ENCODE results near the gene ALK. TPM values are rescaled to one million over a fixed set of nuclear protein-coding genes. Genes with fewer than 3 reads are reported as not detected.

ALK gene
- total and polyA plus RNA-seq, 3 experiments from 2014 or later = not detected

GRCh38 chr2:29225814-29226213 is 695.6 kb downstream of the ALK start:
- H3K4me1 ChIP-seq (ENCODE audit: insufficient read depth, low read length) = no peaks in the 10 kb centered on the region
- CTCF ChIA-PET = no interaction called here
- H3K9me3 ChIP-seq (ENCODE audit: low read length) = no peaks in the 10 kb centered on the region
- Mint-ChIP-seq H3K9me3 (peaks cover 0 to 2% (median 0%) of the 10 kb centered on the region in 5 donors), H3K27me3 (peaks cover 21 to 42% of the 10 kb centered on the region in 2 donors), H3K36me3 (no peaks in the 10 kb centered on the region), H3K27ac (no peak overlapping the region), H3K4me1 (no peaks in the 10 kb centered on the region), H3K4me3 (no peak overlapping the region)
- POLR2A ChIA-PET = no interaction called here
- no peaks in the 10 kb centered on the region for H3K27me3 ChIP-seq (ENCODE audit: insufficient read depth, low read length, poor library complexity, severe bottlenecking)
- H3K4me3 ChIP-seq (ENCODE audit: low read length) = no peak overlapping the region
- DNase-seq = no peak
- no peak overlapping the region for H3K27ac ChIP-seq (ENCODE audit: low read depth, low read length)
- H3K36me3 ChIP-seq (ENCODE audit: insufficient read depth, low read length) = no peaks in the 10 kb centered on the region

DNA sequence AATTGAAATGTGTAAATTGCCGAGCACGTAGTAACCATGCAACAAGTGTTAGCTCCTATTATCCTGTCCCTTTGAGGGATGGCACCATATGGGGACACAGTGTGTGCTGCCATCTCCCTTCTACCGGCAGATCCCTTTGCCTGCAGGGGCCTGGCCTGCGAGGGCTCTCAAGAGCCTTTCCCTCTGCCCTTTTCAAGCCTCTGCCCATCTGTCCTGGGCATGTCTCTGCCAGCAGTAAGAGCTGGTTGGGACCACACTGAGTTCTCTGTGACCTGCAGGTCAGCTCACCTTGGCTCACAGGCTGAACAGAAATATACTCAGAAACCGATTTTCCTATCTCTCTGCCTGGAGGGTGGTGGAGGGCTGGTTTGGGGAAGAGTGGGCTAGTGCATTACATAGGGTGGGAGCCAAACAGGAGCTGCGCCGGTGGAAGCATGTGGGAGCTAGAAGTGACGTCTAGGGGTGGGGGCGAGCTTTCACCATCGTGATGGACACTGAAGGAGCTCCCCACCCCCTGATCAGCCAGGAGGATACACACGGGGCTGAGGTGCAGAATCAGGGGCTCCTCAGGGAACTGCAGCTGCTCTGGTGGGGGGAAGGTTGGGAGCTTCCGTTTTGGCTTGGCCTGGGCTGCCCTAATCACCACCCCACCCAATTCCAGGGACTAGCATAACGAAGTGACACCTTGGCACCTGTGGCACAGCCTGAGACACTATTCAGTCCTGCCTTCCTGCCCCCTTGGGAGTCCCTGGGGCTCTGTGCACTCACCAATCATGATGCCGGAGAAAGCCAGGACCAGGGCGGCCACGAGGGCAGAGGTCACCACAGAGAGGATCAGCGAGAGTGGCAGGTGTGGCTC is 696.5 kb downstream of the ALK start:
- Histone ChIP-seq H3K27ac (ENCODE audit: low read depth, low read length) (no peak overlapping the region), H3K4me3 (ENCODE audit: low read length) (no peak overlapping the region), H3K9me3 (ENCODE audit: low read length) (no peaks in the 10 kb centered on the region), H3K4me1 (ENCODE audit: insufficient read depth, low read length) (no peaks in the 10 kb centered on the region), H3K27me3 (ENCODE audit: insufficient read depth, low read length, poor library complexity, severe bottlenecking) (no peaks in the 10 kb centered on the region), H3K36me3 (ENCODE audit: insufficient read depth, low read length) (no peaks in the 10 kb centered on the region)
- no peak overlapping the region for H3K27ac Mint-ChIP-seq
- no peaks in the 10 kb centered on the region for H3K4me1 Mint-ChIP-seq
- ChIA-PET CTCF (no interaction called here), POLR2A (no interaction called here)
- H3K9me3 Mint-ChIP-seq = peaks cover 0 to 2% (median 0%) of the 10 kb centered on the region in 5 donors
- H3K27me3 Mint-ChIP-seq = peaks cover 18 to 37% of the 10 kb centered on the region in 2 donors
- H3K36me3 Mint-ChIP-seq = no peaks in the 10 kb centered on the region
- no peak overlapping the region for H3K4me3 Mint-ChIP-seq
- no peak for DNase-seq

DNA sequence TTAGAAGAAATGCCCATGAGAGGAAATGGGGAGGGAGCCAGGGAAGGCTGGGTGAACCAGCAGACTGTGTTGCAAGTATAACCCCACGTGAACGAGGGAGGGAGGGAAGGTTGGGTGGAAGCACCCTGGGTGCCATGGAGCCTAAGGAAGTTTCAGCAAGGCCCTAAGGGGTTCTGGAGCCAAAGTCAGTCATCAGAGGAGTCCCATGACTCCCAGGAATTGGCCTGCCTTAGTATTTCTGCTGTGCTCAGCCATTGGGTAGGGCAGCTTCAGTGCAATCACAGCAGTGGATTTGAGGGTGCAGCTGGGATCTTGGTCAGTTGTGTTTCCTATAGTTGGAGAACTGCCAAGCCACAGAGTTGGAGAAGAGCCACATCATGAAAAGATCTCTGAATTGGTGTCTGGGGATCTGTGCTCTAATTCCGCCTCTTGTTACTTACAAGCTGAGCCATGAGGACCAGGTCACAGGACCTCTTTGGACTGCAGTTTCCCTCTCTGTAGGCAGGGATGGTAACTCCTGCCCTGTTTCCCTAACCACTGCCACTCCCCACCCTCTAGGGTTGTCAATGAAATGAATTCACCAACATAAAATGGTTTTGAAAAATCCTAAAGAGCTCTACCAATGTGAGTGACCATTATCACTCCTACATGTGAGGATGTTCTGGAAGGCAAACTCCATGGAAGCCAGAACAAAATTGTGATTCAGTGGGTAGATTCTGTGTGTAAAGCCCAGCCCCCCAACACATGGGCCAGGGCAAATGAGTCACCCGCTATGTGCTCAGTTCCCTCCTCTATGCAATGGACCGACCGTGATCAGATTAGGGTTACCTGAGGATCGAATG is 697.3 kb downstream of the ALK start:
- no peak for DNase-seq

GRCh38 chr2:29223257-29223656 is 698.1 kb downstream of the ALK start:
- ChIA-PET POLR2A (no interaction called here), CTCF (no interaction called here)
- H3K4me3 Mint-ChIP-seq = no peak overlapping the region

More for the DNA sequence above, 697.3 kb downstream of the ALK start:
- Histone ChIP-seq H3K27ac (ENCODE audit: low read depth, low read length) (no peak overlapping the region), H3K4me1 (ENCODE audit: insufficient read depth, low read length) (no peaks in the 10 kb centered on the region), H3K9me3 (ENCODE audit: low read length) (no peaks in the 10 kb centered on the region), H3K4me3 (ENCODE audit: low read length) (no peak overlapping the region), H3K36me3 (ENCODE audit: insufficient read depth, low read length) (no peaks in the 10 kb centered on the region), H3K27me3 (ENCODE audit: insufficient read depth, low read length, poor library complexity, severe bottlenecking) (no peaks in the 10 kb centered on the region)
- peaks cover 0 to 2% (median 0%) of the 10 kb centered on the region in 5 donors for H3K9me3 Mint-ChIP-seq
- no peak overlapping the region for H3K4me3 Mint-ChIP-seq
- H3K36me3 Mint-ChIP-seq = no peaks in the 10 kb centered on the region
- CTCF ChIA-PET = no interaction called here
- POLR2A ChIA-PET = no interaction called here
- H3K27me3 Mint-ChIP-seq = peaks cover 16 to 33% of the 10 kb centered on the region in 2 donors
- no peak overlapping the region for H3K27ac Mint-ChIP-seq
- no peaks in the 10 kb centered on the region for H3K4me1 Mint-ChIP-seq

GRCh38 chr2:29222381-29223179 is 698.8 kb downstream of the ALK start:
- H3K36me3 ChIP-seq (ENCODE audit: insufficient read depth, low read length) = no peaks in the 10 kb centered on the region
- CTCF ChIA-PET = no interaction called here

More at GRCh38 chr2:29223257-29223656, 698.1 kb downstream of the ALK start:
- Histone ChIP-seq H3K4me1 (ENCODE audit: insufficient read depth, low read length) (no peaks in the 10 kb centered on the region), H3K4me3 (ENCODE audit: low read length) (no peak overlapping the region), H3K36me3 (ENCODE audit: insufficient read depth, low read length) (no peaks in the 10 kb centered on the region), H3K27me3 (ENCODE audit: insufficient read depth, low read length, poor library complexity, severe bottlenecking) (no peaks in the 10 kb centered on the region), H3K27ac (ENCODE audit: low read depth, low read length) (no peak overlapping the region), H3K9me3 (ENCODE audit: low read length) (no peaks in the 10 kb centered on the region)
- no peak for DNase-seq
- no peaks in the 10 kb centered on the region for H3K4me1 Mint-ChIP-seq
- H3K9me3 Mint-ChIP-seq = peaks cover 0 to 2% (median 0%) of the 10 kb centered on the region in 5 donors
- H3K36me3 Mint-ChIP-seq = no peaks in the 10 kb centered on the region
- H3K27ac Mint-ChIP-seq = no peak overlapping the region
- H3K27me3 Mint-ChIP-seq = peaks cover 12 to 29% of the 10 kb centered on the region in 2 donors

GRCh38 chr2:29220506-29221270 is 700.7 kb downstream of the ALK start:
- H3K4me3 ChIP-seq (ENCODE audit: low read length) = no peak overlapping the region
- H3K4me1 ChIP-seq (ENCODE audit: insufficient read depth, low read length) = no peaks in the 10 kb centered on the region
- H3K4me1 Mint-ChIP-seq = no peaks in the 10 kb centered on the region
- H3K36me3 ChIP-seq (ENCODE audit: insufficient read depth, low read length) = no peaks in the 10 kb centered on the region
- H3K9me3 Mint-ChIP-seq = peaks cover 0 to 2% (median 0%) of the 10 kb centered on the region in 5 donors
- peak overlapping the region in 1 of 7 donors; percentile 19 for H3K4me3 Mint-ChIP-seq
- peak overlapping the region in 1 of 8 donors; percentile 12 for H3K27ac Mint-ChIP-seq
- peaks cover 4 to 7% of the 10 kb centered on the region in 2 donors for H3K27me3 Mint-ChIP-seq
- H3K27me3 ChIP-seq (ENCODE audit: insufficient read depth, low read length, poor library complexity, severe bottlenecking) = no peaks in the 10 kb centered on the region
- no peaks in the 10 kb centered on the region for H3K9me3 ChIP-seq (ENCODE audit: low read length)
- CTCF ChIA-PET = no interaction called here
- no peak overlapping the region for H3K27ac ChIP-seq (ENCODE audit: low read depth, low read length)
- no peaks in the 10 kb centered on the region for H3K36me3 Mint-ChIP-seq
- POLR2A ChIA-PET = no interaction called here
- no peak for DNase-seq

More at GRCh38 chr2:29222381-29223179, 698.8 kb downstream of the ALK start:
- Mint-ChIP-seq H3K27me3 (peaks cover 12 to 24% of the 10 kb centered on the region in 2 donors), H3K36me3 (no peaks in the 10 kb centered on the region), H3K9me3 (peaks cover 0 to 2% (median 0%) of the 10 kb centered on the region in 5 donors), H3K27ac (peak overlapping the region in 1 of 8 donors; percentile 29), H3K4me3 (no peak overlapping the region), H3K4me1 (no peaks in the 10 kb centered on the region)
- DNase-seq = no peak
- H3K27me3 ChIP-seq (ENCODE audit: insufficient read depth, low read length, poor library complexity, severe bottlenecking) = no peaks in the 10 kb centered on the region
- POLR2A ChIA-PET = no interaction called here
- H3K9me3 ChIP-seq (ENCODE audit: low read length) = no peaks in the 10 kb centered on the region
- H3K4me1 ChIP-seq (ENCODE audit: insufficient read depth, low read length) = no peaks in the 10 kb centered on the region
- H3K4me3 ChIP-seq (ENCODE audit: low read length) = no peak overlapping the region
- no peak overlapping the region for H3K27ac ChIP-seq (ENCODE audit: low read depth, low read length)

- Histone ChIP-seq H3K36me3 (ENCODE audit: insufficient read depth, low read length) (no peaks in the 10 kb centered on the region), H3K4me3 (ENCODE audit: low read length) (no peak overlapping the region), H3K27ac (ENCODE audit: low read depth, low read length) (no peak overlapping the region), H3K9me3 (ENCODE audit: low read length) (no peaks in the 10 kb centered on the region), H3K4me1 (ENCODE audit: insufficient read depth, low read length) (no peaks in the 10 kb centered on the region), H3K27me3 (ENCODE audit: insufficient read depth, low read length, poor library complexity, severe bottlenecking) (no peaks in the 10 kb centered on the region)
- Mint-ChIP-seq H3K27me3 (peaks cover 1 to 4% of the 10 kb centered on the region in 2 donors), H3K4me1 (no peaks in the 10 kb centered on the region), H3K27ac (peak overlapping the region in 1 of 8 donors; percentile 86), H3K4me3 (no peak overlapping the region), H3K36me3 (no peaks in the 10 kb centered on the region), H3K9me3 (no peaks in the 10 kb centered on the region)
- ChIA-PET POLR2A (no interaction called here), CTCF (no interaction called here)
- no peak for DNase-seq
Observed at GRCh38 chr2:29219374-29219773, 702.0 kb downstream of the ALK start.
